SK-N-SH treated with all-trans-retinoic acid at 6 μM for 48 hours (cell line): ENCODE data around the gene DENND1A.

Experiments used
- ATAC-seq: fragments of 200-7000 bp; cut with Tn5 transposase; 3 replicates; pipeline ENCODE4 v1.9.1; 2020; ENCODE audit warnings: mild to moderate bottlenecking, moderate library complexity
- ARNTL ChIP-seq: fragments of 450-650 bp; formaldehyde crosslinking; IDR thresholded peaks from 2 replicates; pipeline ENCODE4 v1.5.0; 2020; ENCODE audit warnings: low read depth, mild to moderate bottlenecking, moderate library complexity, borderline replicate concordance
- BACH2 ChIP-seq: fragments of 250-450 bp; sonication (Bioruptor Pico); IDR thresholded peaks from 2 replicates; pipeline ENCODE4 v1.9.0; 2021; ENCODE audit warnings: mild to moderate bottlenecking, borderline replicate concordance
- CSDC2 ChIP-seq: fragments of 250-450 bp; sonication (Bioruptor Pico); IDR thresholded peaks from 2 replicates; pipeline ENCODE4 v1.5.0; 2020; ENCODE audit warnings: mild to moderate bottlenecking, moderate library complexity
- ESRRG ChIP-seq: fragments of 250-450 bp; sonication (Bioruptor Pico); IDR thresholded peaks from 2 replicates; pipeline ENCODE4 v1.6.1; 2021; ENCODE audit warnings: mild to moderate bottlenecking
- GLIS3 ChIP-seq: fragments of 250-450 bp; sonication (Bioruptor Pico); IDR thresholded peaks from 2 replicates; pipeline ENCODE4 v1.5.0; 2020; ENCODE audit warnings: mild to moderate bottlenecking, moderate library complexity
- ISL1 ChIP-seq: fragments of 250-450 bp; sonication (Bioruptor Pico); IDR thresholded peaks from 2 replicates; pipeline ENCODE4 v2.1.2; 2022; ENCODE audit warnings: mild to moderate bottlenecking, moderate library complexity
- OSR1 ChIP-seq: fragments of 250-450 bp; sonication (Bioruptor Pico); IDR thresholded peaks from 2 replicates; pipeline ENCODE4 v1.8.0; 2022; ENCODE audit warnings: moderate library complexity, mild to moderate bottlenecking, inconsistent platforms
- PATZ1 ChIP-seq: fragments of 250-450 bp; sonication (Bioruptor Pico); IDR thresholded peaks from 2 replicates; pipeline ENCODE4 v1.8.0; 2020; ENCODE audit warnings: mild to moderate bottlenecking, moderate library complexity, borderline replicate concordance
- POU6F1 ChIP-seq: fragments of 250-450 bp; sonication (Bioruptor Pico); IDR thresholded peaks from 2 replicates; pipeline ENCODE4 v1.8.0; 2021; ENCODE audit warnings: low read depth, mild to moderate bottlenecking, moderate library complexity, borderline replicate concordance
- PPARA ChIP-seq: fragments of 250-450 bp; sonication (Bioruptor Pico); IDR thresholded peaks from 2 replicates; pipeline ENCODE4 v1.5.0; 2020; ENCODE audit warnings: mild to moderate bottlenecking, borderline replicate concordance
- RARB ChIP-seq: fragments of 250-450 bp; sonication (Bioruptor Pico); IDR thresholded peaks from 2 replicates; pipeline ENCODE4 v1.8.0; 2021; ENCODE audit warnings: mild to moderate bottlenecking, moderate library complexity
- SNAI2 ChIP-seq: fragments of 250-450 bp; sonication (Bioruptor Pico); IDR thresholded peaks from 2 replicates; pipeline ENCODE4 v1.5.0; 2020; ENCODE audit warnings: mild to moderate bottlenecking, moderate library complexity
- TCF4 ChIP-seq: fragments of 250-450 bp; sonication (Bioruptor Pico); IDR thresholded peaks from 2 replicates; pipeline ENCODE4 v1.8.0; 2021; ENCODE audit warnings: mild to moderate bottlenecking, moderate library complexity, borderline replicate concordance
- TOX ChIP-seq: fragments of 250-450 bp; sonication (Bioruptor Pico); IDR thresholded peaks from 2 replicates; pipeline ENCODE4 v1.8.0; 2021; ENCODE audit warnings: mild to moderate bottlenecking, moderate library complexity, borderline replicate concordance
- ZFP30 ChIP-seq: fragments of 450-650 bp; formaldehyde crosslinking; IDR thresholded peaks from 2 replicates; pipeline ENCODE4 v1.5.0; 2022; ENCODE audit warnings: mild to moderate bottlenecking, moderate library complexity
- ZNF565 ChIP-seq: fragments of 450-650 bp; formaldehyde crosslinking; conservative IDR thresholded peaks from 2 replicates; pipeline ENCODE4 v1.5.0; 2020; ENCODE audit warnings: low read depth, mild to moderate bottlenecking, moderate library complexity
- ZNF70 ChIP-seq: fragments of 450-650 bp; formaldehyde crosslinking; IDR thresholded peaks from 2 replicates; pipeline ENCODE4 v1.5.0; 2020; ENCODE audit warnings: mild to moderate bottlenecking, moderate library complexity
- ZNF8 ChIP-seq: fragments of 450-650 bp; formaldehyde crosslinking; IDR thresholded peaks from 2 replicates; pipeline ENCODE4 v1.5.0; 2020; ENCODE audit warnings: mild to moderate bottlenecking, moderate library complexity
- TF ChIP-seq, protein P1 (sequence below): fragments of 250-450 bp; sonication (Bioruptor Pico); IDR thresholded peaks from 2 replicates; pipeline ENCODE4 v1.5.0; 2020; ENCODE audit warnings: mild to moderate bottlenecking, moderate library complexity
- TF ChIP-seq, protein P2 (sequence below): fragments of 250-450 bp; sonication (Bioruptor Pico); IDR thresholded peaks from 2 replicates; pipeline ENCODE4 v1.5.1; 2021; ENCODE audit warnings: mild to moderate bottlenecking, moderate library complexity
- TF ChIP-seq, protein P3 (sequence below): fragments of 250-450 bp; sonication (Bioruptor Pico); IDR thresholded peaks from 2 replicates; pipeline ENCODE4 v1.5.1; 2020; ENCODE audit warnings: low read depth, mild to moderate bottlenecking, moderate library complexity

DENND1A gene

DNA sequence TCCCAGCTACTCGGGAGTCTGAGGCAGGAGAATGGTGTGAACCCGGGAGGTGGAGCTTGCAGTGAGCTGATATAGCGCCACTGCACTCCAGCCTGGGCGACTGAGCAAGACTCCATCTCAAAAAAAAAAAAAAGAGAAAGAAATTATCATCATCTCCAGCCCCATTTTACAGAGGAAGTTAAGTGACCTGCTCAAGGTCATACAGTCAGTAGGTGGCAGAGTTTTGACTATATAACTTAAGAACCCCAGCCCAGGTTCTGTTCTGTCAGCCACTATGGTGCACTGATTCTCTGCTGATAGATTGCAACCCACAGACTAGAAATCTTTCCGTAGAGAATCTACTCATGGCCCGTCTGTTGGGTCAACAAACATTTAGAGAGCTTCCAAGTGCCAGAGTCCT is 25.7 kb upstream of the DENND1A start (continued):
- TF ChIP-seq GLIS3, result no peak
- no peak for TF ChIP-seq TCF4
- no peak for TF ChIP-seq SNAI2 (CRISPR knock-in tag)
- no peak for TF ChIP-seq POU6F1 (CRISPR knock-in tag)
- TF ChIP-seq ESRRG (CRISPR knock-in tag), result no peak
- no peak for TF ChIP-seq ZFP30 (CRISPR knock-in tag)

GRCh38 chr9:123954518-123955280 is 24.8 kb upstream of the DENND1A start:
- ATAC-seq, result no peak
- TF ChIP-seq RARB (CRISPR knock-in tag) (no peak), ESRRG (CRISPR knock-in tag) (no peak), SNAI2 (CRISPR knock-in tag) (no peak), ISL1 (CRISPR knock-in tag) (no peak), OSR1 (CRISPR knock-in tag) (no peak), ARNTL (no peak), ZFP30 (CRISPR knock-in tag) (no peak), ZNF70 (CRISPR knock-in tag) (no peak), PPARA (no peak), BACH2 (no peak), TOX (no peak), GLIS3 (no peak), POU6F1 (CRISPR knock-in tag) (no peak), ZNF8 (CRISPR knock-in tag) (no peak), TCF4 (no peak), CSDC2 (CRISPR knock-in tag) (no peak), ZNF565 (CRISPR knock-in tag) (no peak), PATZ1 (CRISPR knock-in tag) (no peak)
- TF ChIP-seq, protein P1, sequence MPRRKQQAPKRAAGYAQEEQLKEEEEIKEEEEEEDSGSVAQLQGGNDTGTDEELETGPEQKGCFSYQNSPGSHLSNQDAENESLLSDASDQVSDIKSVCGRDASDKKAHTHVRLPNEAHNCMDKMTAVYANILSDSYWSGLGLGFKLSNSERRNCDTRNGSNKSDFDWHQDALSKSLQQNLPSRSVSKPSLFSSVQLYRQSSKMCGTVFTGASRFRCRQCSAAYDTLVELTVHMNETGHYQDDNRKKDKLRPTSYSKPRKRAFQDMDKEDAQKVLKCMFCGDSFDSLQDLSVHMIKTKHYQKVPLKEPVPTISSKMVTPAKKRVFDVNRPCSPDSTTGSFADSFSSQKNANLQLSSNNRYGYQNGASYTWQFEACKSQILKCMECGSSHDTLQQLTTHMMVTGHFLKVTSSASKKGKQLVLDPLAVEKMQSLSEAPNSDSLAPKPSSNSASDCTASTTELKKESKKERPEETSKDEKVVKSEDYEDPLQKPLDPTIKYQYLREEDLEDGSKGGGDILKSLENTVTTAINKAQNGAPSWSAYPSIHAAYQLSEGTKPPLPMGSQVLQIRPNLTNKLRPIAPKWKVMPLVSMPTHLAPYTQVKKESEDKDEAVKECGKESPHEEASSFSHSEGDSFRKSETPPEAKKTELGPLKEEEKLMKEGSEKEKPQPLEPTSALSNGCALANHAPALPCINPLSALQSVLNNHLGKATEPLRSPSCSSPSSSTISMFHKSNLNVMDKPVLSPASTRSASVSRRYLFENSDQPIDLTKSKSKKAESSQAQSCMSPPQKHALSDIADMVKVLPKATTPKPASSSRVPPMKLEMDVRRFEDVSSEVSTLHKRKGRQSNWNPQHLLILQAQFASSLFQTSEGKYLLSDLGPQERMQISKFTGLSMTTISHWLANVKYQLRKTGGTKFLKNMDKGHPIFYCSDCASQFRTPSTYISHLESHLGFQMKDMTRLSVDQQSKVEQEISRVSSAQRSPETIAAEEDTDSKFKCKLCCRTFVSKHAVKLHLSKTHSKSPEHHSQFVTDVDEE, result no peak
- TF ChIP-seq, protein P2, sequence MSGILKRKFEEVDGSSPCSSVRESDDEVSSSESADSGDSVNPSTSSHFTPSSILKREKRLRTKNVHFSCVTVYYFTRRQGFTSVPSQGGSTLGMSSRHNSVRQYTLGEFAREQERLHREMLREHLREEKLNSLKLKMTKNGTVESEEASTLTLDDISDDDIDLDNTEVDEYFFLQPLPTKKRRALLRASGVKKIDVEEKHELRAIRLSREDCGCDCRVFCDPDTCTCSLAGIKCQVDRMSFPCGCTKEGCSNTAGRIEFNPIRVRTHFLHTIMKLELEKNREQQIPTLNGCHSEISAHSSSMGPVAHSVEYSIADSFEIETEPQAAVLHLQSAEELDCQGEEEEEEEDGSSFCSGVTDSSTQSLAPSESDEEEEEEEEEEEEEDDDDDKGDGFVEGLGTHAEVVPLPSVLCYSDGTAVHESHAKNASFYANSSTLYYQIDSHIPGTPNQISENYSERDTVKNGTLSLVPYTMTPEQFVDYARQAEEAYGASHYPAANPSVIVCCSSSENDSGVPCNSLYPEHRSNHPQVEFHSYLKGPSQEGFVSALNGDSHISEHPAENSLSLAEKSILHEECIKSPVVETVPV (CRISPR knock-in tag), result no peak

DNA sequence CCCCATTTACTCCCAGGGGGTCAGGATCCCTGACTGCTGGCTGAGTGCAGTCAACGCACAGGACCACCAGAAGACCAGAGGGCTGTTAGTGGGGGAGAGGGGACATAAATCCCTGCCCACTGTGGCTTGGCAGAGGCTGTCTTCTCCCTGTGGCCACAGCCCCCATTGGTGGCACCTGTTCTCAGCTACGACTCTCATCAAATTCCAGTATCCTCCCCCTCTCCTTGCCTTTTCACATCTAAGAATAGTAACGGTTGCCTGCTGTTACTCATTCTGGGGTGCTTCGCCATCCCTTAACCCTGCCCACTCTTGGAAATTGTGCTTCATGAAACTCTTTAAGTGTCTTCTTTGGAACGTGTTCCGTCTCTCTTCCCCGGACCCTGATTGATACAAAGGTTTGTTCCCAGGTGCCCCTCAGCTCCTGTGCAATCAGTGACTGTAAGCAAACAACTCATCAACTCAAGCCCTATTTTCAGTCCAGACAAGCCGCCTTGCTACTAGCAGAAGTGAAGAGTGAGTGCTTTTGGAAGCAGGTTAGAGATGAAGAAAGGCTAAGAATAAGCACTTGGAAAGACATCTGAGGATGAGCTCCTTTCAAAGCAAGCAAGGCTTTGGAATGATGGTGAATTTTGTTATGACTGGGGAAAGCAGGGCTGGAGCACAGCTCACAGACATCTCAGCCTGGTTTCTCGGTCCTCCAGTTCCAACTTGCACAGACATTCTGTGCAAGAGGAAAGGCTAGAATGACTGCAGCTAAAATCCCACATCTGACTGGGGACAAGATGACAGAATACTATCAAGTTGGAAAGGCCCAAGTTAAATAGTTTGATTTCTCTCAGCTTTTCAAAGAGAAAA is 22.9 kb upstream of the DENND1A start:
- ATAC-seq, result no peak
- TF ChIP-seq PPARA (no peak), ZNF565 (CRISPR knock-in tag) (no peak), CSDC2 (CRISPR knock-in tag) (no peak), POU6F1 (CRISPR knock-in tag) (no peak), OSR1 (CRISPR knock-in tag) (no peak)
- TF ChIP-seq, protein P2 (CRISPR knock-in tag), result no peak
- TF ChIP-seq, protein P3, sequence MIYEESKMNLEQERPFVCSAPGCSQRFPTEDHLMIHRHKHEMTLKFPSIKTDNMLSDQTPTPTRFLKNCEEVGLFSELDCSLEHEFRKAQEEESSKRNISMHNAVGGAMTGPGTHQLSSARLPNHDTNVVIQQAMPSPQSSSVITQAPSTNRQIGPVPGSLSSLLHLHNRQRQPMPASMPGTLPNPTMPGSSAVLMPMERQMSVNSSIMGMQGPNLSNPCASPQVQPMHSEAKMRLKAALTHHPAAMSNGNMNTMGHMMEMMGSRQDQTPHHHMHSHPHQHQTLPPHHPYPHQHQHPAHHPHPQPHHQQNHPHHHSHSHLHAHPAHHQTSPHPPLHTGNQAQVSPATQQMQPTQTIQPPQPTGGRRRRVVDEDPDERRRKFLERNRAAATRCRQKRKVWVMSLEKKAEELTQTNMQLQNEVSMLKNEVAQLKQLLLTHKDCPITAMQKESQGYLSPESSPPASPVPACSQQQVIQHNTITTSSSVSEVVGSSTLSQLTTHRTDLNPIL (CRISPR knock-in tag), result no peak
